NB4 (cell line): Measurements from ENCODE around the gene KRT6A.

Source experiments
- CTCF ChIP-seq: IDR thresholded peaks from one replicate; pipeline ENCODE4 v1.5.1; 2012; ENCODE audit warnings: low read depth, low read length
- POLR2A ChIP-seq: IDR thresholded peaks from 2 replicates; pipeline ENCODE4 v1.6.1; 2011; ENCODE audit warnings: mild to moderate bottlenecking; ENCODE audit not compliant: insufficient read length; ENCODE audit errors: extremely low read depth

- TF ChIP-seq CTCF (no peak), POLR2A (no peak)
Measured at GRCh38 chr12:52526511-52526951, 33.5 kb upstream of the KRT6A start.
